A172 (cell line): Measurements from ENCODE around the gene IRX4. TPM values are rescaled to one million over a fixed set of nuclear protein-coding genes. Genes with fewer than 3 reads are reported as not detected.

ENCODE experiments used
- DNase-seq: peaks from one replicate; pipeline ENCODE4 v3.0.0-alpha.2; 2015; ENCODE audit warnings: low spot score
- total RNA-seq: library from RNA; depleted of rRNA; stranded (reverse); fragments of >200 nt; shearing (Covaris generic); gene quantifications from 2 replicates; pipeline ENCODE4 v1.2.3, GENCODE V29; 2014

Gene IRX4
- total RNA-seq, 1 experiment from 2014 or later, result not detected

DNA sequence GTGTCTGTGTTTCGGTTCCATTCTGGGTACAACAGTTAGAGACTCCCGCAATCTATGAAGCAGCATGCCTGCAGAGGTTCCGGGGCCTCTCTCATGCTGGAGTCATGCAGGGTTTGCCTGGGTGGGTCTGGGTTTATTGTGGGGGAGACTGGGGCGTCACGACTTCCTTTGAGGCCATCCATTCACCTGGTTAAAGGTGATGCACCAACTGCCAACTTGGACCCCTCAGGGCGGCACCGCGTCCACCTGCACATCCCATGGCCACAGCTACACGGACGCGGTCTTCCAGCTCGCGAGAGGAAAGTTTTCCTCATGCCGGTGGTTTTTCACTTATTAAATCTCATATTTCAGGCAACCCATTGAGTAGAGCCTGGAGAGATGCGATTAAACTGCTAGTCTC lies 30.9 kb upstream of the IRX4 start:
- DNase-seq, result no peak

DNA sequence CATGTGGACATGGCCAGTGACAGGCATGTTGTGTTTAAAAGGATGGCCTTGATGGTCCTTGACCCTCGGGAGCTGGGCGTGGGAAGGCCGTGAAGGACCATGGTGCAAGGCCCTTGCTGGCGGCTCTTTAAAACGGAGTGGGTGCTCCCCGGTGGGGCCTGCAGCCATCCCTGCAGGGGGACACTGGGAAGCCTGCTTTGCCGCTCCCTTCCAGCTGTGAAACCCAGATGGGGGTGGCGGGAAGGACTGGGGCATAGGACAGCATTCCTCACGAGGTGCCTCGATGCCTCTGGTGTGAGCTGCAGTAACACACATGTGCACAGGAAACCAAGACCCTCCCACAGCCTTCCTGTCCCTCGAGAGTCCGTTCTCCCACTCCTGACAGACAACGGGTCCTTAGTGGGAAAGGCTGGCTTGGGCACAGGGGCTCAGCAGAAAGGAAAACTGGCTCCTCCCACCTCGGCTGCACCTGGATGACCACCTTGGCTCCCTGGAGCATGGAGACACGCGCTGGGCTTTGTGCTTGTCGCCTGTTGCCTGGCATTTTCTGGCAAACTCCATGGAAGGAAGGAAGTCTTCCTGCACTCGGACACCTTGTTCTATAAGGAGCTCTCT lies 30.3 kb upstream of the IRX4 start:
- no peak for DNase-seq

DNA sequence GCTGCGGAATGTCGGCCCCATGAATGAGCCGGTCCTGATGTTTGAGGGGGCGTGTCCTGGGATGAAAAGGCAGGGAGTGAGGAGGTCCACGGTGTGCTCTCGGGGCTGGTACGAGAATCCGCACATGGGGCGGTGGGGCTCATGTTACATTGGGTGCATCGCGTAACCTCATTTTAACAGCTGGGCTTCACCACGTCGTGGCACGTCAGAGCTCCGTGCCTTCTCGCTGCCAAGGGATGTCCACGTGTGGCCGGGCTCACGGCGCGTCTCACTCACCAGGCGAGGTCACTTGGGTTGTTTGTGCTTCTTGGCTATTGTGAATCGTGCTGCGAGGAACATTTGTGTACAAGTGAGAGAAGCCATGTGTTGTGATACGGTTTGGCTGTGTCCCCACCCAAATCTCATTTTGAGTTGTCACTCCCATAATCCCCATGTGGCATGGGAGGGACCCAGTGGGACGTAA lies 29.1 kb upstream of the IRX4 start:
- no peak for DNase-seq

DNA sequence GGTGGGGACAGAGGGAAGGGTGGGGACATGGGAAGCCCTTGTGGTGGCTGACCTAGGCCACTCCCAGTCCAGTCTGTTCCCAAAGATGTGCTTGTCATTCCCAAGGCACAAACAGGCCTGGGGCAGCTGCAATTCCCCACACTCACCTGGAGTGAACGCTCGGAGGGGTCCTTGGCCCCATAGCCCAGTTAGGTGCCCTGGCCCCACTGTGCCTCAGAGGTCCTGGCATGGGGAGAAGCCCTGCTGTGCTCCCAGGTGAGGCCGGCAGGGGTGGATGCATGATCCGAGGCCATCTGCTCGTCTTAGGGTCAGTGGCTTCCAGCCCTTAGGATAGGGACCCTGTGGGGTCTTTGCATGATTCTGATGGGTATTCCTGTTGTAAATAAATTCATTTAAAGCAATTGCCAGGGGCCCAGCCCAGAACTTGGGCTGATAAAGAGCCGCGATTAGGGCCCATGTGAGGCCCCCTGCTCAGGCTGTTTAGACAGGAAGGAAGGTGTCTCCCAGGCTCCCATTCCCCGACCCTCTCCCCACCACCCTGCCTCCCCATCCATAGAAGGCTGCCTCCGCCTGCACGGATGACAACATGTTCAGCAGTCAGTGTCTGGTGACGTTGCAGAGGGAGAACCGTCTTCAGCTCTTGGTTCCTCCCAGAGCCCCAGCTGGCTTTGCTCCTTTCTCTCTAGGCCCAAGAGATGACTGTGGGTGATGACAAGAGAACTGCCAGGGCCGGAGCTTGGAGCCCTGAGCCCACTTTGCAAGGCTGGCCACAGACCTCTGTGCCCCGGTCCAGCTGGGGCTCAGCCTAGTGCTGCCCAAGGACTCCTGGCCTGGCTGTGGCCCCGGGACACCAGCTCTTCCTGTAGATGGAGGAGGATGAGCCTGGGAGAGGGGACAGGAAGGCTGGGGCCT lies 28.4 kb upstream of the IRX4 start:
- no peak for DNase-seq

DNA sequence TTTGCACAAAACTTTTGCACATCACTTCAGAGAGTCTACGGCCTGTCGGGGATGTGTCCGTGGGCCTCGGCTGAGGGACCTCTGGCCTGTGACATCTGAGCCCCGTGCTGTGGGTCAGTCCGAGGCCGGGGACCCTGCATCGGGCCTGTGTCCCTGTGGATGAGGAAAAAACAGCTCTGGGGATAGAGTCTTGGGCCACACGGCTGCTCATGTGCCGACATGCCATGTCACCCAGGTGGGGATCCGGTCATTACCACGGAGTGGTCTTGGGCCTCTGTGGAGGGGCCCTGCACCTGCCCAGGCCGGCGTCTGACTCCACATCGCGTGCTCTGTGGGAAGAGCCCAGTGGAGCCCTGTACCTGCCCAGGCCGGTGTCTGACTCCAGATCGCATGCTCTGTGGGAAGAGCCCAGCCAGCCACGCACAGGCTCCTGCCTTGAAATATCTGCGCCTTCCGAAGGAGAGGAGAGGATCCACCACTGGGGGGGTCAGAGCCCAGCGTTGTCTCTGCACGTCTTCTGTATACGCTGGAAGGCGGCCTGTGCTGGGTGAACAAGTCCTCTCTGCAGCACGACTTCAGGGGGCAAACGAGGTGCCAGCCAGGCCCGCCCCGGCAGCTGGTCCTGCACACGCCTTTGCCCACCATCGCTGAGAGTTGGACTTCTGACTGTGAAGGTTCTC lies 27.5 kb upstream of the IRX4 start:
- DNase-seq, result no peak

DNA sequence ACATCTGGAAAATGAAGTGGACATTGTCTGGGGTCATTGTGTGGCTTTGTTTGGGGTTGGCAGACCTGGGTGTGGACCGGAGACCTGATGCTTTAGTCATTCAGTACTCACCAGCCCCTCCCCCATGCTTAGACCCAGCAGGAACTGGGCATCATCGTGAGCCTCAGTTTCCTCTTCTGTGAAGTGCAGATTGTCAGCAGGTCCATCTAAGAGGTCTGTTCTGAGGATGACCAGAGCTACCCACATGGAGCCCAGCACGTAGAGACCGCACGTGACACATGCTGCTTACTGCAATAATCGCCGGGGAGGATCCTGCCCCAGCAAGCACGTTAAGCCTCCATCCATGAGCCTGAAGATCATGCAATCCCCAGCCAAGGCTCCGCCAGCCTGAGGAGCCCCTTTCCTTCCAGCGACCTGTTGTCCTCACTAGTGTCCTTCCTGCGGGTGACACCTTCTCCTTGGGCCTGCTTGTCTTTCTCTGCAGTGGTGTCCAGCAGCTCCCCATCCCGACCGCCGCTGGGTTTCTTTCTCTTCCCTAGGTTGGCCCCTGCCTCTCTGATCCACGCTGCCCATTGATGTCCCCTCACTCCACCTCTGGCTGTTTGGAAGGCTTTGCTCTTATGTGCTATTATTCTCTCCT lies 26.7 kb upstream of the IRX4 start:
- DNase-seq, result no peak

DNA sequence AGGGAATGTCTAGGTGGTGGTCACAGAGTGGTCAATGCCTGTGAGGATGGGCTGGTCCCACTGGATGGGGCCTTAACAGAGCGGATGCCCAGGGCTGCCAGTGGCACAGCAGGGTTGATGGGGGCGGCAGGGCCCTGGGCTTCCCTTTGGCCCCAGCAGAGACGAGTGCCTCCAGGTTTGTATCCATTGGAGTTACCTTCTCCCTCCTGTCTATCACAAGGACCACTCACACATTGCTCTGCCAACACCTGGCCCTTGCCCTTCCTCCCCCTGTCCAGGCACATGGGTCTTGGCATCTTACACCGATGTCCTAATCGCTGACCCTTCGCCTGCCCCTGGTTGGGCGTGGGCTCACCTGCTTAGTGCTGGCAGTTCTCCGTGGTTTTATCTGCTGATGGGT lies 26.2 kb upstream of the IRX4 start:
- no peak for DNase-seq

DNA sequence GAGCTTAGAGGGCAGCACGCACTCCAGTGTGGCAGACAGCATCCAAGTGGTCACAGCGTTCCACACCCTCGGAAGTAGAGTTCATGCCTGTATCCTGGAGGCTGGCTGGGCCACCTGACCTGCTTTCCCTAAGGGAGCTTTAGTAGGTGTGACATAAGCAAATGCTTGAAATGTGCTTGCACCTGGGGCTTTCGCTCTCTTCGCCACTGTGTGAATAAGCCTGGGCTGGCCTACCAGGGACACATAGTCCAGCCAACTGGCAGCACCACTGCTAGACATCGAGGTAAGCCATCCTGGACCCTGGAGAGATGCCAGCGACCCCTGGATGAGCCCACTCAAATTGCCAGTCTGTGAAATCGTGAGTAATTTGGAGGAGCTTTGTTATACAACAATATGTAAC lies 24.9 kb upstream of the IRX4 start:
- DNase-seq, result no peak

DNA sequence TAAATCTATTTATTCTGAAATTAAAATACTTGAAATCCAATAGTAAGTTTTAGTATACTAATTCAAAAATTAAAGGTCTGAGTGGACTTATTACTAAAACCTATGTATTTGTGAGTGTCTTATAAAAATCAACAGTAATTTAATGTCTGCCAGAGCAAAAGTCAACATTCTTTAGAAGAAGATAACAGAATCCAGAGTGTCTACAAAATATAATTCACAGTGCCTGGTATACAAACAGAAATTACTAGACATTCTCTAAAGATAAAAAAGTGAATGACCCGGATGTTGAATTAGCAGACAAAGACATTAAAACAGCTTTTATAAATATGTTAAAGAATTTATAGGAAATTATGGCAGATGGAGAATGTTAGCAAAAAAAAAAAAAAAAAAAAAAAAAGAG lies 22.4 kb upstream of the IRX4 start:
- DNase-seq, result no peak

DNA sequence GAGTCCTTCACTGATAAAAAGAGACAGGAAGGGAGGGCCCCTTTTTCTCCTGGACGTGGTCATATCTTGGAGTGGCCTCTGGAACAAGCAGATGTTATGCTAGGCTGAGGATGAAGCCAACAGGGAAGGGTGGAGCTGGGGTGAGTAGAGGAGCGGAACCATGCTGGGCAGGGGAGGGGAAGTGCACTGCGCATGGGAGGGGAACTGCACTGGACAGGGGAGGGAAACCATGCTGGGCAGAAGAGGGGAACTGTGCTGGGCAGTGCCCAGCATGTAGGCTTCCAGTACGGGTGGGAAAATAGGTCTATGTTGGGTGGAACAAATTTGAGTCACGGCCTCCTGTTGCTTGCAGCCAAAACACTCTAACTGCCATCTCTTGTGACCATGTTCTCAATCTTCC lies 19.3 kb upstream of the IRX4 start:
- no peak for DNase-seq

DNA sequence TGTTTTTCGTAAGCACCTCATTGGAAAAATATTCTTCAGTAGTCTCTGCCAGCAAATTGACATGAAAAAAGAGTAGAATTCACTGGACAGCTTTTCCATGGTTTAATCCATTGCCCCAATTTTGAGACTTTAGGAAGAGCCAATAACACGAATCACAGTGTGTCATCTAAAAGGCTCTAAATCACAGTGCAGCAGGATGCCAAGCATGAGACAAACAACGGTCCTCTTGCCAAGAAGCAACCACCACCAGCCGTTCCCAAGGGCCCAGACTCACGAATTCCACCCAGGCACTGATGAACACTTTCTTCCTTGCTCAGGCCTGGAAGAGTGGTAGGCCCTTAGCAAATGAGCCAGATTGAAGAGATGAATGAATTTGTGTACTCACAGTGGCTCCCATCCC lies 18.3 kb upstream of the IRX4 start:
- no peak for DNase-seq

DNA sequence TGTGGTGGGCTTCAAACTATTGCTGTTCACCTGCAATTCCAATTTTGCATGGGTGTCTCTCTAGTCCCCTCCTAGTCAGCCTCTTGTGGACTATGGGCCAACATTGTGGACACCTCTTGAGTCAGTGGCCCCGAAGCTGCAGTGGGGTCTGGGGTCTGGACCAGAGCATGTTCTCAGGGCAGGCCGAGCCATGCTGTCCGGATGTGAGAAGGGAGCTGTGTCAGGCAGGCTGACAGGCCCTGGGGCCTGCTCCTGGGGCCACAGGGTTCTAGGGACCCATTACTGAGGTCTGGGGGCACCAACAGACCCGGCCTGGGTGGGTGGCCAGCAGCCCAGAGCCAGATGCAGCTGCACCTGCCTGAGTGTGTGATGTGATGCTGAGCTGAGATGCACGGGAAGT lies 16.5 kb upstream of the IRX4 start:
- no peak for DNase-seq

DNA sequence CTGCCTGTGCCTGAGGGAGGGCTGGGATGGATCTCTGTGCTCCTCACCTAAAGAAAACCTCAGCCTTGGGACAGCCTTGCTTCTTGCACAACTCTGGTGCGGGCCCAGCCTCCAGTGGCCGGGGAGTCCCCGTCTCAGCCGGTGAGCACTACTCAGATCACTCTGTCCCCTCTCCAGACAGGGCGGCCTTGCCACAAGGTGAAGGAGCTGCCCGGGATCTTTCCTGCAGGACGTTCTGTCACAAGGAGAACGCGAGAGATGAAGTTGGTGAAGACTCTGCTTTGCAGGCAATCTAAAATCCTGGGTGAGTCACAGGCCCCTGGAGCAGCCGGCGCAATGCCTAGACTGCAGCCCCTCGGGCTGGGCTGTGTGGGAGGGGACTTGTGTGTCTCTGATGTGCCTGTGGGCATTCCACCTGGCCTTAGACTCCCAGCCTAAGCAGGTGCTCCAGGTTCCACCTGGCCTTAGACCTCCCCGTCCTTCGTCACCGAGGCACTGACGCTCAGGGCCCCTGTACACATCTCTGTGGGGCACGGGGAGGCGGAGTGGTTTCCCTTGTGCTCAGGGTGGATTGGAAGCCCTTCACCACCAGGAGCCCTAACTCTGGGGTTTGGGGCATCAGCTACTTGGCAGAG lies 15.2 kb upstream of the IRX4 start:
- no peak for DNase-seq

DNA sequence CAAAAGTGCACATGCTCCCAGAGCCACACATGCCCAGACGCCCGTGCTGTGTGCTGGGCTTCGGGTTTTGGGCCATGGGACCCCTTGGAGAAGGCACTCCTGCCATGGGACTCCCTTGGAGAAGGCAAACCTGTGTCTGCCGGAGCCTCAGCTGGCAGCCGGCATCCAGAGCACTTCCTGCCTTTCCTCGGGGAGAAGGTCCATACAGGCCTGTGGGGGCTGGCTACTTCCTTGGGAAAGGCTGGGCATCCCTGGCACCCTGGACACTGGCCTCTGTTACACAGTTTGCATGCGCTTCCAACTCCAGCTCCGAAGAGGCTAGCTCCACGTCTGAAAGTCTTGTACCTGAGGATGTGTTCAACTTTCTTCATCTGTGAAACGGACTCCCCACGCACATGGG lies 14.7 kb upstream of the IRX4 start:
- DNase-seq, result no peak

DNA sequence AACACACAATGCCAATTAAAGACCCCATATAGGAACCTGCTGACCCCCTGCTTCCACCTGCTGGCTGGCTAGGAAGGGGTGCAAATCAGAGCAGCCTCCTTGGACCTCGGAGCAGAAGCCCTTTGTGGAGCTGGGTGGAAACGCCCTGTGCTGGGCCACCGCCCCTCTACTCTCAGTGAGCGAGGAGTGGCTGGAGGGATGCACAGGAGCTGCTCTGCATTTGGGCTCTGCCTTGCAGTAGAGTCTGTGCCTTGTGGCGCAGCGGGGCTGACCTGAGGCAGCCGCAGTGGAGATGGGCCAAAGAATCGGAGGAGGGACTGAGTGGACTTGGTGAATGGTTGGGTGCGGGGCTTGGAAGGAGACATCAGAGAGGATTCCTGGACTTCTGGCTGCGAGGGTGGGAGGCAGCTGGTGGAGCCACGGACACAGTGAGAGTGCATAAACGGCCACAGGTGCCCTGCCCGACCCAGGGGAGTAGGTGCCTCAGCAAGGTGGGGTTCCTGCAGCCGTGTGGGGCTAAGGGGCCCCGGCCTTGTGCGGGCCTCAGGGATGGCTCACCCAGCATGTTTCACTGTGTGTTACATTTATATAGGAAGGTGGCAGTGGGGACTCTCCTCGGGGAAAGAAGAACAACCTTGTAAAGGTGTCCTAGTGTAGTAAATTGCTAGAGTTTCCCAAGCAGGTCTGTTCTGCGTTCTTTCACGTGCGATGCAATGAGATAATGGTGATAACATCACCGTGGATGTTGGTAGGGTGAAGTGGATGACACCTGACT lies 14.1 kb upstream of the IRX4 start:
- no peak for DNase-seq

DNA sequence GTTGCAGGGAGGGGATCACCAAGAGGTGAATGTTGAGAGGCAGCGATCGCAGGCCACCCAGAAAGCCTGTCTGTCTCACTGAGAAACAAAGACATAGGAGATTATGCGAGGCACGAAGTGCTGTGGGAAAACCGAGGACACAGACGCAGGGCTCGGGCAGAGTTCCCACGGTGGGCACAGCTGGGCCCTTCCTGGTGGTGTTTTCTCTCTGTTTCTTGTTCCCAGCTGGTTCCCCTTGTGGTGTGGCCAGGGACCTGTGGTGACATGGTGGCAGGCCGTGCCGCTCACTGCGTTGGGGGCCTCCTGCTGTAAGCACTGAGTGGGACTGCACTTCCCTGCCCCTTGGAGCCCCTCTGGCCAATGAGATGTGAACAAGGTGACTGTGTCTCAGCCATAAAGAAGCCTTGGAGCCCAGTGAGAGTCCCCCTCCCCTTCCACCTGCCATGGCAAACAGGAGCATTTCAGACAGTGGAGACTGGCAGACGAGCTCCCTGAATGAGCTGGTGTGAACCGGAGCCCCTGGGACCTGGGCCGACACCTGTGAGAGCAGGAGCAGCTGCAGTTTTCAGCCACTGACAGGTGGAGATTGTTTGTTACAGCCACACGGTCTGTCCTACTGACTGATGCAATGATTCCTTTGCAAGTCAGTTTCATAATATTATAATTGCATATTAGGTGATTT lies 13.2 kb upstream of the IRX4 start:
- no peak for DNase-seq

DNA sequence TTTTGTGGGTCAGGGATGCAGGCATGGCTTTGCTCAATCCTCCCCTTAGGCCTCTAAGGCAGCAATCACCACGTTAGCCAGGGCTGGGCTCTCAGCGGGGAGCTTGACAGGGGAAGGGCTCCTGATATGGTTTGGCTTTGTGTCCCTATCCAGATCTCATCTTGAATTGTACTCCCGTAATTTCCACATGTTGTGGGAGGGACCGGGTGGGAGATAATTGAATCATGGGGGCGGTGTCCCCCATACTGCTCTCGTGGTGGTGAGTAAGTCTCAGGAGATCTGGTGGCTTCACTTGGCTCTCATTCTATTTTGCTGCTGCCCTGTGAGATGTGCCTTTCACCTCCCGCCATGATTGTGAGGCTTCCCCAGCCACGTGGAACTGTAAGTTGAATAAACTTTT lies 11.5 kb upstream of the IRX4 start:
- no peak for DNase-seq

DNA sequence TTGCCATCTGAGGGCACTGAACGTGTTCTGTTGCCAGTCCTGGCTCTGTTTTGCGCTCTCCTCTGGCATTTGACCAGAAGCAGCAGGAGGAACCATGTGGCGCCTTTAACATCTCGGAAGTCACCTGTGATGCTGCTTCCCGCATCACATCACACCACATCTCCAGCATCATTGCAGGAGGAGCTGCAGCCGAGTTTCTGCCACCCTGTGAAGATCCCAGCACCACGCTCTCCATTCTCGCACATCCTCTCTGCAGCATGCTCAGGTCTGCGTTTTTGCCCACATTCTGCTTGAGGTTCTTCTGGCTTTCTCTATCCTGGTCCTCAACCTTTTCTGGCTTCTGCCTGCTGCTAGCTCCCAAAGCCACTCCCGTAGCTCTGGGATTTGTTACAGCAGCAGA lies 11.0 kb upstream of the IRX4 start:
- no peak for DNase-seq

DNA sequence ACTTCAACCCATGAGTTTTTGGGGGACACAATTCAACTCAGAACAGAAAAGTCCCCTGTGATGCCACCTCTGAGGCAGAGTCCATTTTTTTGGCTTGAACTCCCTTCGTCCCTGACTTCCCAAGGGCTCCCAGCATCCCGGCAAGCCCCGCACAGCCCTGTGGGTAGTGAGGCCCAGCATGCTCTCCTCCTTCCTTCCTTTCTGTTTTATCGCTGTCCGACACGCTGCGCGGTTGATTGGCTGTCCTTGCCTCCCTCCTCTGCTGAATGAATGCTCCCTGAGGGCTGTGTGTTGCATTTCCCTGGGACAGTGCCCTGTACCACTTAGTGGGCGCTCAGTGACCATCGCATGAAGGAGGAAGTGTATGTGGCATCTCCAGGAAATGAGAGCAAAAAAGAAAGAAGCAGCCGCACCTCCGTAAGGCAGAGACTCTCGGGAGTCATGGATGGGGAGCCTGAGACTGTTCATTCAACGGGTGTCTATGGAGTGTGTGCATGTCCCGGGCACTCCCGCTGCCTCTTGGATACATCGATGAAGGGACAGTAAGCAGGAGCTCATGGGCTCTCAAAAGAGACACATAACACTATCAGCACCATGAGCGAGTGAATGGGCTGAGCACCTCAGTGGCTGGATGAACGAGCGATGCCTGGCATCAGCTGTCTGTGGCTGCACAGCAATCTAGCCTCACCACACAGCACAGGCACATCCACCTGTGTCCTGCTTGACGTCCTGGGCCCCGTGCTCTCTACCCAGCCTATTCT lies 10.1 kb upstream of the IRX4 start:
- DNase-seq, result no peak

DNA sequence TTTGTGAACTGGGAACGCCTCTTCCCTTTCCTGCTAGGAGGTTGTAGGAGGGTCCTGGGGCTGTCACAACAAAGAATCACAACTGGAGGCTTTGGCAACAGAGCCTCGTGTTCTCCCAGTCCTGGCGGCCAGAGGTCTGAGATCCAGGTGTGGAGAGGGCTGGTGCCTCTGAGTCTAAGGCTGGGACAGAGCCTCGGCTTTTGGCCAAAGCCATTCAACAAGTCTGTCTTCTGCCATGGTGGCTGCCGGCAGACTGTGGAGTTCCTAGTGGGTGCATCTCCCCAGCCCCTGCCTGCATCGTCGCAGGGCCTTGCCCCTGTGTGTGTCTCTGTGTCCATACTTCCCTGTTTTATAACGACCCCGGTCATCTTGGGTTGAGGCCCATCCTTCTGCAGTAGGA lies 9.5 kb upstream of the IRX4 start:
- DNase-seq, result no peak
